HEK293 (cell line): ENCODE data around the gene ULBP1.

Experiments
- GLIS2 ChIP-seq: fragments of 450-650 bp; formaldehyde crosslinking; IDR thresholded peaks from 2 replicates; pipeline ENCODE4 v1.5.1; 2016; ENCODE audit warnings: missing biosample characterization, missing genetic modification characterization
- KLF1 ChIP-seq: fragments of 450-650 bp; formaldehyde crosslinking; IDR thresholded peaks from 2 replicates; pipeline ENCODE4 v1.5.1; 2016; ENCODE audit warnings: missing biosample characterization, missing genetic modification characterization
- KLF9 ChIP-seq: fragments of 450-650 bp; formaldehyde crosslinking; IDR thresholded peaks from 2 replicates; pipeline ENCODE4 v1.5.1; 2016; ENCODE audit warnings: missing biosample characterization, missing genetic modification characterization, low read depth
- OVOL3 ChIP-seq: fragments of 450-650 bp; formaldehyde crosslinking; IDR thresholded peaks from 2 replicates; pipeline ENCODE4 v1.5.1; 2016; ENCODE audit warnings: missing biosample characterization, missing genetic modification characterization
- PBX3 ChIP-seq: sonication (generic); formaldehyde crosslinking; IDR thresholded peaks from 2 replicates; pipeline ENCODE4 v1.8.1; 2022; ENCODE audit warnings: mild to moderate bottlenecking, moderate library complexity, missing genetic modification reagents
- SP2 ChIP-seq: fragments of 450-650 bp; formaldehyde crosslinking; IDR thresholded peaks from 2 replicates; pipeline ENCODE4 v1.5.1; 2016; ENCODE audit warnings: missing biosample characterization, missing genetic modification characterization
- TRIM28 ChIP-seq: IDR thresholded peaks from 2 replicates; pipeline ENCODE4 v1.6.1; 2011; ENCODE audit warnings: low read length, control low read depth, borderline replicate concordance
- YY2 ChIP-seq: fragments of 450-650 bp; formaldehyde crosslinking; IDR thresholded peaks from 2 replicates; pipeline ENCODE4 v1.5.1; 2016; ENCODE audit warnings: missing biosample characterization, missing genetic modification characterization
- ZBTB8A ChIP-seq: fragments of 450-650 bp; formaldehyde crosslinking; IDR thresholded peaks from 2 replicates; pipeline ENCODE4 v1.5.1; 2016; ENCODE audit warnings: missing biosample characterization, missing genetic modification characterization
- ZEB2 ChIP-seq: fragments of 450-650 bp; formaldehyde crosslinking; IDR thresholded peaks from 2 replicates; pipeline ENCODE4 v1.5.1; 2016; ENCODE audit warnings: missing biosample characterization, missing genetic modification characterization
- ZIC2 ChIP-seq: fragments of 450-650 bp; formaldehyde crosslinking; IDR thresholded peaks from 2 replicates; pipeline ENCODE4 v1.5.1; 2016; ENCODE audit warnings: missing biosample characterization, missing genetic modification characterization
- ZNF138 ChIP-seq: fragments of 450-650 bp; formaldehyde crosslinking; IDR thresholded peaks from 2 replicates; pipeline ENCODE4 v1.5.1; 2016; ENCODE audit warnings: missing biosample characterization, missing genetic modification characterization, borderline replicate concordance
- ZNF146 ChIP-seq: fragments of 450-650 bp; formaldehyde crosslinking; IDR thresholded peaks from 2 replicates; pipeline ENCODE4 v1.5.1; 2016; ENCODE audit warnings: missing biosample characterization, missing genetic modification characterization
- ZNF2 ChIP-seq: fragments of 450-650 bp; formaldehyde crosslinking; IDR thresholded peaks from 2 replicates; pipeline ENCODE4 v1.5.1; 2016; ENCODE audit warnings: missing biosample characterization, missing genetic modification characterization
- ZNF202 ChIP-seq: fragments of 450-650 bp; formaldehyde crosslinking; IDR thresholded peaks from 2 replicates; pipeline ENCODE4 v1.5.1; 2016; ENCODE audit warnings: missing biosample characterization, missing genetic modification characterization, borderline replicate concordance
- ZNF24 ChIP-seq: fragments of 450-650 bp; formaldehyde crosslinking; IDR thresholded peaks from 2 replicates; pipeline ENCODE4 v1.5.1; 2016; ENCODE audit warnings: missing biosample characterization, missing genetic modification characterization
- ZNF266 ChIP-seq: fragments of 450-650 bp; formaldehyde crosslinking; IDR thresholded peaks from 2 replicates; pipeline ENCODE4 v1.5.1; 2016; ENCODE audit warnings: missing biosample characterization, missing genetic modification characterization, low read depth
- ZNF366 ChIP-seq: fragments of 450-650 bp; formaldehyde crosslinking; conservative IDR thresholded peaks from 2 replicates; pipeline ENCODE4 v1.5.1; 2016; ENCODE audit warnings: missing biosample characterization, missing genetic modification characterization
- ZNF37A ChIP-seq: fragments of 450-650 bp; IDR thresholded peaks from 2 replicates; pipeline ENCODE4 v1.5.1; 2018; ENCODE audit warnings: missing biosample characterization, missing genetic modification characterization
- ZNF394 ChIP-seq: fragments of 450-650 bp; formaldehyde crosslinking; IDR thresholded peaks from 2 replicates; pipeline ENCODE4 v1.5.1; 2016; ENCODE audit warnings: missing biosample characterization, missing genetic modification characterization, mild to moderate bottlenecking, moderate library complexity, borderline replicate concordance
- ZNF521 ChIP-seq: fragments of 450-650 bp; formaldehyde crosslinking; IDR thresholded peaks from 2 replicates; pipeline ENCODE4 v1.5.1; 2017; ENCODE audit warnings: missing biosample characterization, mild to moderate bottlenecking, missing genetic modification characterization
- ZNF561 ChIP-seq: fragments of 450-650 bp; IDR thresholded peaks from 2 replicates; pipeline ENCODE4 v1.5.1; 2018; ENCODE audit warnings: missing biosample characterization, missing genetic modification characterization, borderline replicate concordance
- ZNF660 ChIP-seq: fragments of 450-650 bp; IDR thresholded peaks from 2 replicates; pipeline ENCODE4 v1.5.1; 2018; ENCODE audit warnings: missing biosample characterization, mild to moderate bottlenecking, missing genetic modification characterization
- ZNF670 ChIP-seq: fragments of 450-650 bp; formaldehyde crosslinking; IDR thresholded peaks from 2 replicates; pipeline ENCODE4 v1.5.1; 2016; ENCODE audit warnings: missing biosample characterization, missing genetic modification characterization, low read depth
- ZNF677 ChIP-seq: fragments of 450-650 bp; IDR thresholded peaks from 2 replicates; pipeline ENCODE4 v1.5.0; 2018; ENCODE audit warnings: missing biosample characterization, mild to moderate bottlenecking, missing genetic modification characterization, moderate library complexity
- ZNF704 ChIP-seq: fragments of 450-650 bp; formaldehyde crosslinking; IDR thresholded peaks from 2 replicates; pipeline ENCODE4 v1.5.1; 2016; ENCODE audit warnings: missing biosample characterization, missing genetic modification characterization
- ZNF76 ChIP-seq: fragments of 450-650 bp; formaldehyde crosslinking; IDR thresholded peaks from 2 replicates; pipeline ENCODE4; 2016; ENCODE audit warnings: low read depth, missing biosample characterization, missing genetic modification characterization, borderline replicate concordance
- ZSCAN23 ChIP-seq: fragments of 450-650 bp; formaldehyde crosslinking; IDR thresholded peaks from 2 replicates; pipeline ENCODE4 v1.5.1; 2016; ENCODE audit warnings: missing biosample characterization, missing genetic modification characterization
- ZSCAN30 ChIP-seq: fragments of 450-650 bp; IDR thresholded peaks from 2 replicates; pipeline ENCODE4 v1.5.1; 2018; ENCODE audit warnings: missing biosample characterization, mild to moderate bottlenecking, missing genetic modification characterization, moderate library complexity
- TF ChIP-seq, protein P1 (sequence below): fragments of 450-650 bp; formaldehyde crosslinking; IDR thresholded peaks from 2 replicates; pipeline ENCODE4 v1.5.1; 2016; ENCODE audit warnings: missing biosample characterization, missing genetic modification characterization
- TF ChIP-seq, protein P2 (sequence below): fragments of 450-650 bp; formaldehyde crosslinking; IDR thresholded peaks from 2 replicates; pipeline ENCODE4; 2016; ENCODE audit warnings: missing biosample characterization, missing genetic modification characterization
- TF ChIP-seq, protein P3 (sequence below): fragments of 450-650 bp; formaldehyde crosslinking; IDR thresholded peaks from 2 replicates; pipeline ENCODE4 v1.5.1; 2016; ENCODE audit warnings: missing biosample characterization, missing genetic modification characterization
- TF ChIP-seq, protein P4 (sequence below): fragments of 450-650 bp; formaldehyde crosslinking; IDR thresholded peaks from 2 replicates; pipeline ENCODE4 v1.5.1; 2017; ENCODE audit warnings: missing biosample characterization, missing genetic modification characterization

The ULBP1 gene

DNA sequence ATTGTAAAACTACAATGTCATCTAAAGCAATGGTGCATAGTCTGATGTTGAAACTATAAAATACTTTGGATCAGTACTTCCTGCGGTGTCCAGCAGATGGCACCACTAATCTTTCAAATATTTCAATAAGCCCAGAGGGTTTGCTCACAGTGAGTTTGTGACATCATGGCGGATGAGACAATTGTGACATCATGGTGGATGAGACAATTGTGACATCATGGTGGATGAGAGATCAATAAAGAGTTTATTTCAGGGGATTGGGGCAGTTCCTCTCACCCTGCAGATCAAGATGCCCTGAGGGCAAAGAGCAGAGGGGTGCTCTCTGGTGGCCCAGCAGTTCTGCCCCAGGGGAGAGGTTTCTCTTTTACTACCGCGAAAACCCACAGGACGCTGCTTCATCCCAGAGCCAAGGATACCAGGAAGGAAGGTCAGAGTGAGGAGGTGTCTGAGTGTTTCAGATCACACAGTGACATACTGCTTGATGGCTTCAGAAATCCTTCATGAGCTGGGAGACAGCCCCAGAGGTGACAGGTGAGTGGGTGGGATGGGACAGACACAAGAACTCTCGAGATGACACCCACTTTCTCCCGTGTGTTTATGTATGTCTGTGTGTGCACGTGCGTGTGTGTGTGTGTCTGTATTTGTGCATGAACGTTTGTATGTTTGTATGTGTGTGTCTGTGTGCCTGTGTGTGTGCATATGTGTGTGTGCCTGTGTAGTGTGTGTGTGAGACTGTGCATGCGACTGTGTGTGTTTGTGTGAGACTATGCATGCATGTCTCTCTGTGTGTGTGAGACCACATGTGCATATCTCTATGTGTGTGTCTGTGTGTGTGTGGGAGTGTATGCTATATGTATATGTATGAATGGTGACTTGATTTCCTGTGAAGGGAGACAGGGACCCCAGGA, 29.2 kb upstream of the ULBP1 start (continued):
- TF ChIP-seq ZNF394 (tag by site-specific recombination) (peak; percentile 71), ZBTB8A (tag by site-specific recombination) (peak; percentile 59), PBX3 (no peak), ZNF2 (tag by site-specific recombination) (peak; percentile 54), ZSCAN30 (tag by site-specific recombination) (peak; percentile 85), KLF1 (tag by site-specific recombination) (0 out of 2 replicates have a peak, but pooled peaks have one; percentile 4), ZNF266 (tag by site-specific recombination) (peak; percentile 53; the same call in 1 of the 2 replicates), OVOL3 (tag by site-specific recombination) (no peak), SP2 (tag by site-specific recombination) (no peak), ZNF76 (tag by site-specific recombination) (no peak), ZEB2 (tag by site-specific recombination) (peak; percentile 78), ZIC2 (peak; percentile 19; the same call in 1 of the 2 replicates), ZNF670 (tag by site-specific recombination) (no peak), TRIM28 (no peak), ZNF561 (tag by site-specific recombination) (0 out of 2 replicates have a peak, but pooled peaks have one; percentile 48), ZNF366 (tag by site-specific recombination) (0 out of 2 replicates have a peak, but pooled peaks have one; percentile 34), KLF9 (tag by site-specific recombination) (0 out of 2 replicates have a peak, but pooled peaks have one; percentile 24), ZNF24 (tag by site-specific recombination) (peak; percentile 76; the same call in 1 of the 2 replicates), YY2 (peak; percentile 58), ZNF660 (tag by site-specific recombination) (peak; percentile 94), ZNF37A (tag by site-specific recombination) (no peak), ZNF146 (no peak), GLIS2 (tag by site-specific recombination) (peak; percentile 17; the same call in 1 of the 2 replicates), ZNF202 (no peak), ZNF138 (tag by site-specific recombination) (no peak), ZSCAN23 (tag by site-specific recombination) (no peak), ZNF704 (tag by site-specific recombination) (0 out of 2 replicates have a peak, but pooled peaks have one; percentile 19), ZNF677 (tag by site-specific recombination) (0 out of 2 replicates have a peak, but pooled peaks have one; percentile 5), ZNF521 (tag by site-specific recombination) (no peak)
- TF ChIP-seq, protein P1, sequence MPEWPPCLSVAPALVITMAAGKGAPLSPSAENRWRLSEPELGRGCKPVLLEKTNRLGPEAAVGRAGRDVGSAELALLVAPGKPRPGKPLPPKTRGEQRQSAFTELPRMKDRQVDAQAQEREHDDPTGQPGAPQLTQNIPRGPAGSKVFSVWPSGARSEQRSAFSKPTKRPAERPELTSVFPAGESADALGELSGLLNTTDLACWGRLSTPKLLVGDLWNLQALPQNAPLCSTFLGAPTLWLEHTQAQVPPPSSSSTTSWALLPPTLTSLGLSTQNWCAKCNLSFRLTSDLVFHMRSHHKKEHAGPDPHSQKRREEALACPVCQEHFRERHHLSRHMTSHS (tag by site-specific recombination) = no peak
- TF ChIP-seq, protein P2, sequence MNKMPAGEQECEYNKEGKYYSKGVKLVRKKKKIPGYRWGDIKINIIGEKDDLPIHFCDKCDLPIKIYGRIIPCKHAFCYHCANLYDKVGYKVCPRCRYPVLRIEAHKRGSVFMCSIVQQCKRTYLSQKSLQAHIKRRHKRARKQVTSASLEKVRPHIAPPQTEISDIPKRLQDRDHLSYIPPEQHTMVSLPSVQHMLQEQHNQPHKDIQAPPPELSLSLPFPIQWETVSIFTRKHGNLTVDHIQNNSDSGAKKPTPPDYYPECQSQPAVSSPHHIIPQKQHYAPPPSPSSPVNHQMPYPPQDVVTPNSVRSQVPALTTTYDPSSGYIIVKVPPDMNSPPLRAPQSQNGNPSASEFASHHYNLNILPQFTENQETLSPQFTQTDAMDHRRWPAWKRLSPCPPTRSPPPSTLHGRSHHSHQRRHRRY (tag by site-specific recombination) = 0 out of 2 replicates have a peak, but pooled peaks have one; percentile 24
- TF ChIP-seq, protein P3, sequence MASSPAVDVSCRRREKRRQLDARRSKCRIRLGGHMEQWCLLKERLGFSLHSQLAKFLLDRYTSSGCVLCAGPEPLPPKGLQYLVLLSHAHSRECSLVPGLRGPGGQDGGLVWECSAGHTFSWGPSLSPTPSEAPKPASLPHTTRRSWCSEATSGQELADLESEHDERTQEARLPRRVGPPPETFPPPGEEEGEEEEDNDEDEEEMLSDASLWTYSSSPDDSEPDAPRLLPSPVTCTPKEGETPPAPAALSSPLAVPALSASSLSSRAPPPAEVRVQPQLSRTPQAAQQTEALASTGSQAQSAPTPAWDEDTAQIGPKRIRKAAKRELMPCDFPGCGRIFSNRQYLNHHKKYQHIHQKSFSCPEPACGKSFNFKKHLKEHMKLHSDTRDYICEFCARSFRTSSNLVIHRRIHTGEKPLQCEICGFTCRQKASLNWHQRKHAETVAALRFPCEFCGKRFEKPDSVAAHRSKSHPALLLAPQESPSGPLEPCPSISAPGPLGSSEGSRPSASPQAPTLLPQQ (tag by site-specific recombination) = peak; percentile 62
- TF ChIP-seq, protein P4, sequence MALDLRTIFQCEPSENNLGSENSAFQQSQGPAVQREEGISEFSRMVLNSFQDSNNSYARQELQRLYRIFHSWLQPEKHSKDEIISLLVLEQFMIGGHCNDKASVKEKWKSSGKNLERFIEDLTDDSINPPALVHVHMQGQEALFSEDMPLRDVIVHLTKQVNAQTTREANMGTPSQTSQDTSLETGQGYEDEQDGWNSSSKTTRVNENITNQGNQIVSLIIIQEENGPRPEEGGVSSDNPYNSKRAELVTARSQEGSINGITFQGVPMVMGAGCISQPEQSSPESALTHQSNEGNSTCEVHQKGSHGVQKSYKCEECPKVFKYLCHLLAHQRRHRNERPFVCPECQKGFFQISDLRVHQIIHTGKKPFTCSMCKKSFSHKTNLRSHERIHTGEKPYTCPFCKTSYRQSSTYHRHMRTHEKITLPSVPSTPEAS = peak; percentile 94
